Neural cell (in vitro differentiated cells): ENCODE data around the gene EMD. TPM values are rescaled to one million over a fixed set of nuclear protein-coding genes. Genes with fewer than 3 reads are reported as not detected.

ENCODE experiments used
- H2AFZ ChIP-seq: fragments of 200-600, 300-800 bp; sonication (generic), shearing (Covaris generic); 2 replicates; pipeline ENCODE4 v1.6.0; 2014; ENCODE audit warnings: low read depth, mild to moderate bottlenecking, antibody characterized with exemption, low read length, moderate library complexity
- H3F3A ChIP-seq: fragments of 200-600 bp; shearing (Covaris generic); 2 replicates; pipeline ENCODE4 v1.6.1; 2016; ENCODE audit warnings: mild to moderate bottlenecking, moderate library complexity, mixed read lengths, antibody characterized with exemption, low read length; ENCODE audit not compliant: insufficient read depth, poor library complexity, severe bottlenecking
- H3K27ac ChIP-seq: fragments of 200-600, 300-800 bp; sonication (generic), shearing (Covaris generic); 2 replicates; pipeline ENCODE4 v1.5.1; 2014; ENCODE audit warnings: mild to moderate bottlenecking, low read length, moderate library complexity
- H3K27me3 ChIP-seq: fragments of 300-800, 200-600 bp; sonication (generic), shearing (Covaris generic); 2 replicates; pipeline ENCODE4 v1.6.0; 2014; ENCODE audit warnings: mild to moderate bottlenecking, low read depth, low read length, moderate library complexity; ENCODE audit not compliant: insufficient read depth
- H3K36me3 ChIP-seq: fragments of 300-800, 200-600 bp; sonication (generic), shearing (Covaris generic); 2 replicates; pipeline ENCODE4 v1.5.1; 2014; ENCODE audit warnings: mild to moderate bottlenecking, antibody characterized with exemption, low read length, moderate library complexity; ENCODE audit not compliant: insufficient read depth
- H3K4me2 ChIP-seq: fragments of 300-800, 200-600 bp; sonication (generic), shearing (Covaris generic); 2 replicates; pipeline ENCODE4 v1.6.0; 2014; ENCODE audit warnings: mild to moderate bottlenecking, low read length
- H3K4me3 ChIP-seq: fragments of 300-800, 200-600 bp; sonication (generic), shearing (Covaris generic); 2 replicates; pipeline ENCODE4 v1.5.1; 2014; ENCODE audit warnings: mild to moderate bottlenecking, low read length, moderate library complexity
- H3K79me2 ChIP-seq: fragments of 200-600 bp; shearing (Covaris generic); replicated peaks from 2 replicates; pipeline ENCODE4 v1.6.0; 2014; ENCODE audit warnings: mild to moderate bottlenecking, low read length, moderate library complexity; ENCODE audit not compliant: insufficient read depth
- H3K9ac ChIP-seq: fragments of 300-800, 200-600 bp; sonication (generic), shearing (Covaris generic); 2 replicates; pipeline ENCODE4 v1.6.1; 2016; ENCODE audit warnings: mild to moderate bottlenecking, low read length, mixed read lengths
- H3K9me2 ChIP-seq: fragments of 200-600 bp; shearing (Covaris generic); 2 replicates; pipeline ENCODE4 v1.6.1; 2016; ENCODE audit warnings: mild to moderate bottlenecking, low read length, mixed read lengths; ENCODE audit not compliant: insufficient read depth
- H3K9me3 ChIP-seq: fragments of 200-600, 300-800 bp; sonication (generic), shearing (Covaris generic); 2 replicates; pipeline ENCODE4 v1.6.1; 2016; ENCODE audit warnings: mild to moderate bottlenecking, mixed run types, low read length, moderate library complexity, mixed read lengths
- H4K20me1 ChIP-seq: fragments of 200-600 bp; shearing (Covaris generic); 2 replicates; pipeline ENCODE4 v1.6.1; 2016; ENCODE audit warnings: mild to moderate bottlenecking, mixed run types; ENCODE audit not compliant: insufficient read depth
- EP300 ChIP-seq: fragments of 450-650 bp; conservative IDR thresholded peaks from 2 replicates; pipeline ENCODE4 v1.6.1; 2014; ENCODE audit warnings: antibody characterized with exemption, mild to moderate bottlenecking, moderate library complexity; ENCODE audit not compliant: poor library complexity, severe bottlenecking
- EZH2 ChIP-seq: fragments of 200-600, 300-800 bp; shearing (Covaris generic), sonication (generic); IDR thresholded peaks from 2 replicates; pipeline ENCODE4 v1.6.1; 2014; ENCODE audit warnings: antibody characterized with exemption, low read length, borderline replicate concordance, mild to moderate bottlenecking; ENCODE audit not compliant: insufficient read depth, poor library complexity, severe bottlenecking
- MXI1 ChIP-seq: fragments of 450-650 bp; conservative IDR thresholded peaks from 2 replicates; pipeline ENCODE4 v1.6.1; 2014; ENCODE audit warnings: antibody characterized with exemption, mild to moderate bottlenecking; ENCODE audit not compliant: poor library complexity, severe bottlenecking
- POLR2AphosphoS5 ChIP-seq: IDR thresholded peaks from 2 replicates; pipeline ENCODE4 v1.6.1; 2012
- RAD21 ChIP-seq: fragments of 450-650 bp; conservative IDR thresholded peaks from 2 replicates; pipeline ENCODE4 v1.6.1; 2014; ENCODE audit warnings: antibody characterized with exemption, mild to moderate bottlenecking, moderate library complexity
- REST ChIP-seq: IDR thresholded peaks from 2 replicates; pipeline ENCODE4 v1.6.1; 2012; ENCODE audit warnings: borderline replicate concordance
- SMC3 ChIP-seq: fragments of 450-650 bp; conservative IDR thresholded peaks from 2 replicates; pipeline ENCODE4 v1.6.1; 2014; ENCODE audit warnings: antibody characterized with exemption, mild to moderate bottlenecking, moderate library complexity; ENCODE audit not compliant: poor library complexity
- TAF1 ChIP-seq: IDR thresholded peaks from 2 replicates; pipeline ENCODE4 v1.6.1; 2012; ENCODE audit warnings: low read depth
- polyA plus RNA-seq: library from polyadenylated mRNA; depleted of rRNA; stranded (reverse); fragments of >200 nt; gene quantifications from 2 replicates; pipeline ENCODE4 v1.2.3, GENCODE V29; 2014
- TF ChIP-seq, protein P1 (sequence below): fragments of 450-650 bp; IDR thresholded peaks from 2 replicates; pipeline ENCODE4 v1.5.1; 2014; ENCODE audit warnings: antibody characterized with exemption, mild to moderate bottlenecking, moderate library complexity; ENCODE audit not compliant: poor library complexity, severe bottlenecking

EMD gene
- polyA plus RNA-seq, 1 donor from 2014 or later = 67.9 TPM

GRCh38 chrX:154352012-154352401 lies 27.1 kb upstream of the EMD start:
- Histone ChIP-seq H3K36me3 (no peaks in the 10 kb centered on the region), H3K9me3 (no peaks in the 10 kb centered on the region), H4K20me1 (no peaks in the 10 kb centered on the region)

DNA sequence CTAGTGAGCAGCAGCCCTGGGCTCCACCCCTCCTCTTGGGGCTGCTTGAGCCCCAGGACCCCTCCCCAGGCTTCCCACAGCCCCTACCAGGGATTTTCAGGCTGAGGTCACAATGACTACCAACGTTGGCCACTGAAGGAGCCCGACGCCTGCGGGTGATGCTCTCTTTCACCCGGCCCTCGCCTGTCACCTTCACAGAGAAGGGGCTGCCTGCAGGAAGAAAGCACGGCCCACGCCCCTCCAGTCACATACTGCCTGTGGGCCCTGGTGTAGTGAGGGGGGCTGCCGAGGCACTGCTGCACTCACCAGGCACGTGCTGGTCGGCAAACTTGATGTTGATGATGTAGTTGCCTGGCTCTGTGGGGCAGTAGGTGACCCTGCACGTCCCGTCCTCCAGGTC lies 26.6 kb upstream of the EMD start:
- no peak overlapping the region for H3K9ac ChIP-seq
- TF ChIP-seq SMC3 (no peak), MXI1 (no peak), POLR2AphosphoS5 (no peak), EP300 (no peak), RAD21 (no peak), EZH2 (no peak), REST (no peak)
- TF ChIP-seq, protein P1, sequence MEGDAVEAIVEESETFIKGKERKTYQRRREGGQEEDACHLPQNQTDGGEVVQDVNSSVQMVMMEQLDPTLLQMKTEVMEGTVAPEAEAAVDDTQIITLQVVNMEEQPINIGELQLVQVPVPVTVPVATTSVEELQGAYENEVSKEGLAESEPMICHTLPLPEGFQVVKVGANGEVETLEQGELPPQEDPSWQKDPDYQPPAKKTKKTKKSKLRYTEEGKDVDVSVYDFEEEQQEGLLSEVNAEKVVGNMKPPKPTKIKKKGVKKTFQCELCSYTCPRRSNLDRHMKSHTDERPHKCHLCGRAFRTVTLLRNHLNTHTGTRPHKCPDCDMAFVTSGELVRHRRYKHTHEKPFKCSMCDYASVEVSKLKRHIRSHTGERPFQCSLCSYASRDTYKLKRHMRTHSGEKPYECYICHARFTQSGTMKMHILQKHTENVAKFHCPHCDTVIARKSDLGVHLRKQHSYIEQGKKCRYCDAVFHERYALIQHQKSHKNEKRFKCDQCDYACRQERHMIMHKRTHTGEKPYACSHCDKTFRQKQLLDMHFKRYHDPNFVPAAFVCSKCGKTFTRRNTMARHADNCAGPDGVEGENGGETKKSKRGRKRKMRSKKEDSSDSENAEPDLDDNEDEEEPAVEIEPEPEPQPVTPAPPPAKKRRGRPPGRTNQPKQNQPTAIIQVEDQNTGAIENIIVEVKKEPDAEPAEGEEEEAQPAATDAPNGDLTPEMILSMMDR = no peak
- H3K4me2 ChIP-seq = no peak overlapping the region
- no peaks in the 10 kb centered on the region for H3K27me3 ChIP-seq
- H3K9me3 ChIP-seq = no peaks in the 10 kb centered on the region
- H3K9me2 ChIP-seq = no peaks in the 10 kb centered on the region
- no peaks in the 10 kb centered on the region for H3F3A ChIP-seq
- no peak overlapping the region for H3K4me3 ChIP-seq
- no peak overlapping the region for H2AFZ ChIP-seq
- H3K36me3 ChIP-seq = no peaks in the 10 kb centered on the region
- no peaks in the 10 kb centered on the region for H3K79me2 ChIP-seq
- no peaks in the 10 kb centered on the region for H4K20me1 ChIP-seq
- no peak overlapping the region for H3K27ac ChIP-seq

More at GRCh38 chrX:154352012-154352401, 27.1 kb upstream of the EMD start:
- Histone ChIP-seq H3K9me2 (no peaks in the 10 kb centered on the region), H3K27me3 (no peaks in the 10 kb centered on the region), H3F3A (no peaks in the 10 kb centered on the region), H3K4me3 (no peak overlapping the region), H3K27ac (no peak overlapping the region), H3K4me2 (no peak overlapping the region), H3K9ac (no peak overlapping the region), H3K79me2 (no peaks in the 10 kb centered on the region), H2AFZ (no peak overlapping the region)
- TF ChIP-seq REST (no peak), MXI1 (no peak), RAD21 (no peak), POLR2AphosphoS5 (no peak), EZH2 (no peak), TAF1 (no peak), SMC3 (no peak), EP300 (no peak)
- TF ChIP-seq, protein P1 = no peak
